GM23338 (cell line): Measurements from ENCODE around the gene FRS2. TPM values are rescaled to one million over a fixed set of nuclear protein-coding genes. Genes with fewer than 3 reads are reported as not detected.
A peak's percentile ranks its signal among the peaks of the same experiment; 100 is the strongest.

ENCODE experiments used
- ATAC-seq: fragments of 200-7000 bp; cut with Tn5 transposase; 3 replicates; pipeline ENCODE4 v1.9.1; 2020
- DNase-seq: peaks from one replicate; pipeline ENCODE4 v3.0.0-alpha.2; 2015; ENCODE audit warnings: low spot score
- H2AFZ ChIP-seq: fragments of 200-600 bp; sonication (generic); 2 replicates; pipeline ENCODE4 v1.8.0; 2016; ENCODE audit warnings: antibody characterized with exemption, mild to moderate bottlenecking, moderate library complexity
- H3F3A ChIP-seq: fragments of 200-600 bp; sonication (generic); replicated peaks from 2 replicates; pipeline ENCODE4 v1.8.0; 2017; ENCODE audit warnings: antibody characterized with exemption, mixed run types, low read depth
- H3K27ac ChIP-seq: fragments of 200-600 bp; sonication (generic); 2 replicates; pipeline ENCODE4 v1.6.1; 2016; ENCODE audit warnings: low read depth
- H3K27me3 ChIP-seq: fragments of 200-600 bp; sonication (generic); 2 replicates; pipeline ENCODE4 v1.8.0; 2016; ENCODE audit warnings: mild to moderate bottlenecking, mixed run types, moderate library complexity; ENCODE audit not compliant: insufficient read depth
- H3K36me3 ChIP-seq: fragments of 200-600 bp; sonication (generic); 2 replicates; pipeline ENCODE4 v1.8.0; 2016; ENCODE audit warnings: mild to moderate bottlenecking; ENCODE audit not compliant: insufficient read depth
- H3K4me1 ChIP-seq: fragments of 200-600 bp; sonication (generic); 2 replicates; pipeline ENCODE4 v1.8.0; 2016; ENCODE audit warnings: mild to moderate bottlenecking, moderate library complexity; ENCODE audit not compliant: insufficient read depth
- H3K4me2 ChIP-seq: fragments of 200-600 bp; sonication (generic); 2 replicates; pipeline ENCODE4 v1.7.1; 2017; ENCODE audit warnings: mixed run types
- H3K4me3 ChIP-seq: fragments of 200-600 bp; sonication (generic); 2 replicates; pipeline ENCODE4 v1.6.1; 2016; ENCODE audit warnings: mixed run types
- H3K79me2 ChIP-seq: fragments of 200-600 bp; sonication (generic); replicated peaks from 2 replicates; pipeline ENCODE4 v1.8.0; 2017; ENCODE audit warnings: mild to moderate bottlenecking; ENCODE audit not compliant: insufficient read depth
- H3K9me2 ChIP-seq: fragments of 200-600 bp; sonication (generic); 2 replicates; pipeline ENCODE4 v1.8.0; 2017; ENCODE audit not compliant: insufficient read depth
- H4K20me1 ChIP-seq: fragments of 200-600 bp; sonication (generic); replicated peaks from 2 replicates; pipeline ENCODE4 v1.8.0; 2017; ENCODE audit warnings: mild to moderate bottlenecking; ENCODE audit not compliant: insufficient read depth
- H3K27ac Mint-ChIP-seq: 2 replicates; pipeline ENCODE4 v1.8.0; 2020; ENCODE audit warnings: inconsistent platforms, mild to moderate bottlenecking, moderate library complexity, mixed read lengths
- H3K27me3 Mint-ChIP-seq: 3 replicates; pipeline ENCODE4 v1.8.0; 2022; ENCODE audit warnings: low read depth, mild to moderate bottlenecking, moderate library complexity, mixed read lengths, inconsistent platforms; ENCODE audit not compliant: insufficient read depth, poor library complexity
- H3K36me3 Mint-ChIP-seq: 3 replicates; pipeline ENCODE4 v1.8.0; 2021; ENCODE audit warnings: low read depth, mild to moderate bottlenecking, inconsistent platforms, moderate library complexity, mixed read lengths
- H3K4me1 Mint-ChIP-seq: 3 replicates; pipeline ENCODE4 v1.8.0; 2020; ENCODE audit warnings: mild to moderate bottlenecking, inconsistent platforms, mixed read lengths
- H3K4me3 Mint-ChIP-seq: 3 replicates; pipeline ENCODE4 v1.8.0; 2021; ENCODE audit warnings: moderate library complexity, mild to moderate bottlenecking, inconsistent platforms, mixed read lengths
- H3K9me3 Mint-ChIP-seq: 3 replicates; pipeline ENCODE4 v1.8.0; 2020; ENCODE audit warnings: moderate library complexity, mild to moderate bottlenecking, inconsistent platforms, mixed read lengths
- CREB1 ChIP-seq: fragments of 250-450 bp; sonication (Bioruptor Pico); IDR thresholded peaks from 2 replicates; pipeline ENCODE4 v1.5.0; 2020; ENCODE audit warnings: low read depth, mild to moderate bottlenecking, moderate library complexity
- ETS1 ChIP-seq: IDR thresholded peaks from 2 replicates; pipeline ENCODE4 v1.6.1; 2016; ENCODE audit warnings: antibody characterized with exemption
- EZH2 ChIP-seq: fragments of 200-600 bp; sonication (generic); IDR thresholded peaks from one replicate; pipeline ENCODE4 v1.8.0; 2017; ENCODE audit warnings: antibody characterized with exemption, mild to moderate bottlenecking, low read depth; ENCODE audit not compliant: unreplicated experiment
- EZH2phosphoT487 ChIP-seq: fragments of 200-600 bp; sonication (generic); IDR thresholded peaks from one replicate; pipeline ENCODE4 v1.8.1; 2018; ENCODE audit warnings: antibody characterized with exemption; ENCODE audit not compliant: unreplicated experiment
- JUNB ChIP-seq: IDR thresholded peaks from one replicate; pipeline ENCODE4 v1.6.1; 2016; ENCODE audit warnings: antibody characterized with exemption; ENCODE audit not compliant: unreplicated experiment
- NANOG ChIP-seq: IDR thresholded peaks from 2 replicates; pipeline ENCODE4 v1.6.1; 2016; ENCODE audit warnings: antibody characterized with exemption, borderline replicate concordance
- POLR2AphosphoS5 ChIP-seq: IDR thresholded peaks from 2 replicates; pipeline ENCODE4 v1.6.1; 2016; ENCODE audit warnings: antibody characterized with exemption, low read depth
- REST ChIP-seq: IDR thresholded peaks from one replicate; pipeline ENCODE4 v1.6.1; 2018; ENCODE audit warnings: antibody characterized with exemption; ENCODE audit not compliant: unreplicated experiment
- STAT1 ChIP-seq: IDR thresholded peaks from one replicate; pipeline ENCODE4 v1.6.1; 2016; ENCODE audit warnings: antibody characterized with exemption; ENCODE audit not compliant: unreplicated experiment
- ZNF114 ChIP-seq: fragments of 250-450 bp; sonication (Bioruptor Pico); IDR thresholded peaks from 2 replicates; pipeline ENCODE4 v1.5.0; 2020; ENCODE audit warnings: mild to moderate bottlenecking, moderate library complexity
- ZNF331 ChIP-seq: fragments of 250-450 bp; sonication (Bioruptor Pico); IDR thresholded peaks from 2 replicates; pipeline ENCODE4 v1.5.0; 2020; ENCODE audit warnings: low read depth, mild to moderate bottlenecking, moderate library complexity
- ZNF462 ChIP-seq: fragments of 250-450 bp; sonication (Bioruptor Pico); IDR thresholded peaks from 2 replicates; pipeline ENCODE4 v1.5.0; 2020; ENCODE audit warnings: mild to moderate bottlenecking, moderate library complexity
- polyA plus RNA-seq: library from polyadenylated mRNA; unstranded; fragments of >200 nt; fragmentation: Nextera tagmentation; extraction: Ambion mirVana; gene quantifications from 2 replicates; pipeline ENCODE4 v1.2.1, GENCODE V29; 2016
- total RNA-seq: library from RNA; depleted of rRNA; stranded (reverse); fragments of >200 nt; shearing (Covaris generic); gene quantifications from 2 replicates; pipeline ENCODE4 v1.2.3, GENCODE V29; 2014
- TF ChIP-seq, protein P1 (sequence below), 2 experiments: fragments of 200-600 bp in 1 of 2; sonication (generic) in 1 of 2; conservative IDR thresholded peaks; 2 replicates each; pipeline versions ENCODE4 v1.5.1 to v1.6.1; 2016 to 2017; ENCODE audit warnings: antibody characterized with exemption in 2 of 2, low read depth in 2 of 2, mild to moderate bottlenecking in 2 of 2, moderate library complexity in 1 of 2

Gene FRS2
- total and polyA plus RNA-seq, 2 experiments from 2014 or later = 34.3 to 45.0 TPM

DNA sequence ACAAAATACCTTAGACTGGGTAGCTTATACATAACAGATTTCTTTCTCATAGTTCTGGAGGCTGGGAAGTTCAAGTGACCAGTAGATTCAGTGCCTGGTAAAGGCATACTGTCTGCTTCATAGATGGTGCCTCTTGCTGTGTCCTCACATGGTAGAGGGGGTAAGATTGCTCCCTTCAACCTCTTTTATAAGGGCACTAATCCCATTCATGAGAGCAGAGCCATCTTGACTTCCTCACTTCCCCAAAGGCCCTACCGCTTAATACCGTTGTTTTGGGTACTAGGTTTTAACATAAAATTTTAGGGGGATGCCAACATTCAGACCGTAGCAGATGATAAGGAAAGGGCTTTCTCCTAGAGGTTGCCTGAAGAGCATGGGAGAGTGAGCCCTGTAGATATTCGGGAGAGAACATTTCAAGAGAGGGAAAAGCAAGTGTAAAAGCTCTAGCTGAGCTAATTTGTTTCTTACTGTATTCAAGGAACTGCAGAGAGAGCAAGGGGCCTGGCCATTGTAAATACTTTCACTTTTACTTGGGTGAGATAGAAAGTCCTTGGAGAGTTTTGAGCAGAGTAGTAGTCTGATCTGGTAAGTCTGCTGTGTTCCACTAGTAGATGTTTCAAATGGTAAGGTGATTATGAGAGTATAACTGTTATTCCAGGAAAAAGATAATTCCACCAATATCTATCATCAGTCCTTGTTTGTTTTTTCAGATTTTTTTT lies 27.3 kb downstream of the FRS2 start:
- H3K9me2 ChIP-seq = no peaks in the 10 kb centered on the region
- ATAC-seq (peak; percentile 52), DNase-seq (no peak)
- no peak overlapping the region for H3K4me3 Mint-ChIP-seq
- H3K4me1 Mint-ChIP-seq = peaks cover 23% of the 10 kb centered on the region
- no peaks in the 10 kb centered on the region for H3K9me3 Mint-ChIP-seq
- H3K27ac Mint-ChIP-seq = no peak overlapping the region; the same call in 1 of the 2 replicates
- peaks cover 18% of the 10 kb centered on the region for H4K20me1 ChIP-seq
- H3K27ac ChIP-seq = no peak overlapping the region
- no peak overlapping the region for H3K4me3 ChIP-seq
- no peak overlapping the region for H3K4me2 ChIP-seq
- H3K27me3 Mint-ChIP-seq = no peaks in the 10 kb centered on the region
- H3K79me2 ChIP-seq = peaks cover 100% of the 10 kb centered on the region
- H3K4me1 ChIP-seq = peaks cover 23% of the 10 kb centered on the region; the same call in 1 of the 2 replicates
- no peaks in the 10 kb centered on the region for H3F3A ChIP-seq
- H3K36me3 Mint-ChIP-seq = no peaks in the 10 kb centered on the region
- no peak overlapping the region for H2AFZ ChIP-seq
- TF ChIP-seq ZNF114 (CRISPR knock-in tag) (no peak), ZNF462 (CRISPR knock-in tag) (no peak), ZNF331 (CRISPR knock-in tag) (no peak), POLR2AphosphoS5 (no peak), ETS1 (no peak), REST (no peak), EZH2 (no peak), CREB1 (CRISPR knock-in tag) (no peak), STAT1 (no peak), JUNB (no peak), EZH2phosphoT487 (no peak), NANOG (no peak)
- TF ChIP-seq, protein P1, sequence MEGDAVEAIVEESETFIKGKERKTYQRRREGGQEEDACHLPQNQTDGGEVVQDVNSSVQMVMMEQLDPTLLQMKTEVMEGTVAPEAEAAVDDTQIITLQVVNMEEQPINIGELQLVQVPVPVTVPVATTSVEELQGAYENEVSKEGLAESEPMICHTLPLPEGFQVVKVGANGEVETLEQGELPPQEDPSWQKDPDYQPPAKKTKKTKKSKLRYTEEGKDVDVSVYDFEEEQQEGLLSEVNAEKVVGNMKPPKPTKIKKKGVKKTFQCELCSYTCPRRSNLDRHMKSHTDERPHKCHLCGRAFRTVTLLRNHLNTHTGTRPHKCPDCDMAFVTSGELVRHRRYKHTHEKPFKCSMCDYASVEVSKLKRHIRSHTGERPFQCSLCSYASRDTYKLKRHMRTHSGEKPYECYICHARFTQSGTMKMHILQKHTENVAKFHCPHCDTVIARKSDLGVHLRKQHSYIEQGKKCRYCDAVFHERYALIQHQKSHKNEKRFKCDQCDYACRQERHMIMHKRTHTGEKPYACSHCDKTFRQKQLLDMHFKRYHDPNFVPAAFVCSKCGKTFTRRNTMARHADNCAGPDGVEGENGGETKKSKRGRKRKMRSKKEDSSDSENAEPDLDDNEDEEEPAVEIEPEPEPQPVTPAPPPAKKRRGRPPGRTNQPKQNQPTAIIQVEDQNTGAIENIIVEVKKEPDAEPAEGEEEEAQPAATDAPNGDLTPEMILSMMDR (conservative IDR thresholded peaks at IDR 0.05; ENCODE audit: low read depth in 2 of 2) = no peak
- no peaks in the 10 kb centered on the region for H3K27me3 ChIP-seq
- H3K36me3 ChIP-seq = no peaks in the 10 kb centered on the region
